ENCODE data around the gene ITGA1.

The ITGA1 gene

DNA sequence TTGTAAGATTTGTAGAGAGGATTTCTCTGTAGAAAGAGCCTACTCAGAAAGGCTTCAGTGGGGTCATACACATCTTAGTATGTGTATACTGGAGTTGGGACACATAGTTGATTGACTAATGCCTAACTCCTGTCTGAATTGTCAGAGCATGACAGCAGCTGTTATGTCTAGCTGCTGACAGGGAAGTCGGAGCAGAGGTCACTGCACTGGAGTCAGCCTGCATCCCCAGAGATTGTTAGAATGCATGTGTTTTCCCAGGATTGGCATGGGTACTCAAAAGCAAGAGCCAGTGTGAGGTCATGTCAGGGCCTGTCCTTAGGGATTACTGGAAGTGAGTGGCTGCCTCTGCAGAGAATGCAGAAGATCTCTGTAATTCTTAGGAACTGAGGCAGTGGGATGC lies 82.7 kb downstream of the ITGA1 start:
- DNase-seq = no peak

DNA sequence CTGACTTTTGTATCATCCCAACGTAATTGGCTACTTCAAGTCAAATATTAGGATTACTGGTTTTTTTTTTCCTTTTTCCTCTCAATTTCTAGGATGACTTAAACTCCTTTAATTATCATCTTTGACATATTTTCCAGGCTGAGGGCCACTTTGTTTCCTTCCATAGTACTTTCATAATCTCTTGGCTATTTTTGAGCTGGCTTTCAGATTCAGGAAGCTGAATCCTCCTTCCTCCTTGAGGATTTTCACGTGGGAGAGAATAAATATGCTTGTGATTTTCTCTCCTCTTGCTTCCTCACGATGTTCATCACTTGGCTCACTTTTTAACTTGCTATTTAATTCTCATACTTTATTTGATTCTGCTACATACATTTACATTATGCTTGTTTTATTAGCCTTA lies 88.1 kb downstream of the ITGA1 start:
- no peak for DNase-seq

DNA sequence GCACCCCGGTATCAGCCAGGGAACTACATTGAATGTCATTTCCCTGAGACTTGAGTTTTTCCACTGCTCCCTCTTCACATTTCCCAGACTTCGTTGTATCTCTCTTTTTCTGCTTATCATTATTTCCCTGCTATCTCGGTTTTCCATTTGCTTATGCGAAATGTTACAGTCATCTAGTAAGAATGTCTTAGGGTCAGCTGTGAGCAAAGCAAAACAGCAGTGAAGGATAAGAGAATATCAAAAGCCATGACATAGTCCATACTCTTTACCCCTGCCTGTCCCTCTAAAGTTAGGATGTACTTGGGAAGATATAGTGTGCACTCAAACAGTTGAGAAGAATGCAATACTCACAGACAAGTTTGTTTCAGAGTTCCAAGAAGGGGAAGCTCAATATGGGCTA lies 88.7 kb downstream of the ITGA1 start:
- DNase-seq = no peak

DNA sequence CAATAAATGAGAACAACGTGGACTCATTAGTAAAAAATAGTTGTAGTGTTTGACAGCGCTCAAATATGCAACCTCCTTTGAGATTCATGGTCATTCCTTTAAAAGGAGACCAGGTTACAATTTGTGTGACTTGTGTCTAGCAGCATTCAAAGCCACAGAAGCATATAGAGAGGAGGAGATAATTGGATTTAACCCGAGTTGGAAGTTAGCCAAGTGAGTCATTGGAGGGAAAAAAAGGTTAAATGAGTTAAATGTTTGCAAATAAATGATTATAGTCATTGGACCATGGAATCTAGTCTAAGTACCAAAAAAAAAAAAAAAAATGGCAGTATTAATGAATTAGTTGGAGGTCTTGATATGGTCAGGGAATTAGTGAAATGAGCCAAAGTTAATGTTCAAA lies 90.9 kb downstream of the ITGA1 start:
- peak; percentile 63 for DNase-seq

DNA sequence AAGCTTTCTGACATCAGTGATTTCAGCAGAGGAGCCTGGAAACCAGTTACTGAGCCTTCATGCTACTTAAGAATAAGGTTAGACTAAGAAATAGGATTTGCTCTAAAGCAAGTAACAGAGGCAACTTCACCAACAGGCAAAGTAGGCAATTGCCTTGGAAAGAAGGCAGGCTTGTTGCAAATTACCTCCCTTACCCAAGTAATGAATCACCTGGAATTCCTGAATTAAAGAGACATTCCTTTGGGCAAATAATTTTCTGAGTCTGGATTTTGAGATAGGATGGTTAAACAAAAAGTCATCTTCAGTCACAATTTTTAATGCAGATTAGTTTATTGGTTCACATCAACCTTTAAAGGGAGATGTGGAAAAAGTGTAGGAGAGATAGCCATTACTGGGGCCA lies 92.8 kb downstream of the ITGA1 start:
- DNase-seq = no peak

DNA sequence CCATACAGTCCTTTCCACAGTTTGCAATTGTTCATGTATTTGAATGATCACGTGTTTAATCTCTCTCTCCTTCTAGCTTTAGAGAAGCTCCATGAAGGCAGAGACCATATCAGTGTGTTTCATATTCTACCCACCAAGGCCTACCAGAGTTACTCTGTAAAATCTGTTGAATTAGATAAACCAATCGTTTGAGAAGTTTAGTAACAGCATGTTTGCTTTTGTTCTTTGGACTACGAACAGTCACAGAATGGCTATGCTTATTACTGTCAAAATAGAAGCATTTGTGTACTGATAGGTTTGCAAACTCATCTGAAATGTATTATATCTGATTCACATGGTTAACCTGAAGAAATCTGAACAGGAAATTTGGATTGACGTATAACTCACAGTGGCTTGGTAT lies 93.8 kb downstream of the ITGA1 start:
- no peak for DNase-seq

DNA sequence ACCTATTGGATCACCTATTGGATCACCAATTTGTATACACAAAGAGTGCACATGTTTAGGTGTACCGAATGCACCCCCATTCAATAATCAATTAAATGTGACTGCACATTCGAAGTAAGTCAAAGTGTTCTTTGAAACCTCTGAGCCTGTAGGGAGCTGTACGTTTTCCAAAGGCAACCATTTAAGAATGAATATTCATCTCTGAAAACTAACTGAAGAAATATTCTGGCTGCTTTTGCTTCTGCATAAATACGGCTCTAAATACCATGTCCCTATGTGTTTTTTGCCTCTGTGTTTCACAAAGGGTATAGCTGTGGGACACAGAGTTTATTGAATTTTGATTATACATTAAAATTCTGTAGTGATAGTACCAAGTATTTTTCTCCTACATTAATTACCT lies 95.4 kb downstream of the ITGA1 start:
- DNase-seq = no peak

DNA sequence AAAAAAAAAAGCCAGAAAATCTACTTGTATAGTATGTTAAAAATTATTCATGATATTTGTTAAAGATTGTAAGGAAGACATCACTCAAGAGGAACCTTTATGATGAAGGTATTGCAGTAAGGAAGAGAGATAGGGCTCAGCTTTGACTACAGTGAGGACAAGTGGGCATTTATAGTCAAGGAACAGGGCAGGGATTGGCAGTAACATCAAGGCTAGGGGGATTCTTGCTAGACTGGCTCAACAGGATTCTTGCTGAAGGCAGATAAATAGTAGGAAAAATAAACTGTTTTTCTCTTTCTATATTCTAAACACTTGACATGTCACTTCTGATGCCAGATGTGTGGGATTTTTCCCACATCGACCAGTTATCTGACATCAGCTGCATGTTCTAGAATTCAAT lies 96.7 kb downstream of the ITGA1 start:
- DNase-seq = no peak

DNA sequence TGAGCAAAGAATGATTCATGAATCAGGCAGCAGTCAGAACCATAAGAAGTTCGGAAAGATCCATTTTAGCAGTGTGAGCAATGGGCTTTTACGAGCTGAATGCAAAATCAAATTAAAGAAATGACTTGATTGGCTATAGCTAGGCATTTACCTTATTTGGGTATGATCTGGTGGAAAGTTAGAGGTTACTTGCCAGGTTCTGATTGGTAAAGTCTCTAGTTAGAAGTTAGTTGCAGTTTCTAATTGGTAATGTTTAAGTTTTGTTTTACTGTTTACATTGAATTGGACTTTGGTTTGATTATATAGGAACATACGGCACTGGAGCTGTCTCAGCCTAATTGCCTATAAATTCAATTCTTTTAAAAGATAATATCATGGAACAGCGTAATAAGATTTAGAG lies 97.9 kb downstream of the ITGA1 start:
- no peak for DNase-seq

DNA sequence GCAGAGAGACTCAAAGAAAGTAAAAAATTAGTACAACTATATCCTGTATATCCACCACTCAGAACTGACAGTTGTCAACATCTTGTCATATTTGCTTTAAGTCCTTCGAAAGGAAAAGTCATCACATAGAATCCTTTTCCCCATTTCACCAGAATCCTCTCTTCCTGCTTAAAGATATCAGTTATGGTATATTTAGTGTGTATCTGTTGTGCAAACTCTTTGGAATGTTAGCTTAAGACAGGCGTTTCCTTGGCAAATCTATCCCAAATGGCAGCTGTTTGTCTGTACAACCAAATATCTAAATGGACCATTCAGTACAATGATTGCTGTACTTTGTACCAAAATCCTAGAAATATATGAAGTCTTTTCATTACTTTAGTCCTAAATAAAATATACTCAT lies 98.5 kb downstream of the ITGA1 start:
- no peak for DNase-seq

DNA sequence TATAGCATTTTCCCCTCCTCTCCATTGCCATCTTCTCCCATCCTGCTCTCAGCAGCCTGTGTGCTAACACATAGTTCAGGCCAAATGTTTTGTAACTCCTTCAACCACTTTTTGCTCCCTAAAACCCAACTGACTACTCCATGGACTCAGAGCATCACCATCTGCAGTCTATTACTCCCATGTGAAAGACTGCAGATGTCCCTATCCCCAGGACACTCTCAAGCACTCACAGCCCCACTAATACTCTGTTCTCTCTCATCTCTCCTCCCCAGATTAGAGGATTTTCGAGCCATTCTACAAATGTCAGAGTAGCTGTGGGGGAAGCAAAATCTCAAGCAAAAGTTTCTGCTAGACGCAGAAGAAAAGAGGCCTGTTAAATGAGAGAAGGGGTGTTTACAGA lies 99.3 kb downstream of the ITGA1 start:
- DNase-seq = no peak

DNA sequence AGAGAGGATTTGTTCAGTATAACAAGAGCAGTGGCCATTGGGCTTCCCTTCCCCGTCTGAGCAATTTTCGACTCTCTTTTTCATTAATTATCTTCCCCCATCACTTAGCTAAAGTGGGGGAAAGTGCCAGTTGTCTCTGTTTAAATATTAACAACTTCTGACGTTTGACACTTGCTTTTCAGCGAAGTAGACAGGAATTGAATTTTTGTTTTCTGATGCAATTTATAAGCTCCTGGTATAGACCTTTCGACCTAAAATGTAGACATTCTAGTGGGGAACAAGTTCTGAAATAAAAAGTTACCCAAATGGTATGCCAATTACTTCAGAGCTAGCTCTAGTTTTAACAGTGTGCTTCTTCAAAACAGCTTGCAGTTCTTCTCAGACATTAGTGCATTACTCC lies 100.6 kb downstream of the ITGA1 start:
- DNase-seq = no peak

DNA sequence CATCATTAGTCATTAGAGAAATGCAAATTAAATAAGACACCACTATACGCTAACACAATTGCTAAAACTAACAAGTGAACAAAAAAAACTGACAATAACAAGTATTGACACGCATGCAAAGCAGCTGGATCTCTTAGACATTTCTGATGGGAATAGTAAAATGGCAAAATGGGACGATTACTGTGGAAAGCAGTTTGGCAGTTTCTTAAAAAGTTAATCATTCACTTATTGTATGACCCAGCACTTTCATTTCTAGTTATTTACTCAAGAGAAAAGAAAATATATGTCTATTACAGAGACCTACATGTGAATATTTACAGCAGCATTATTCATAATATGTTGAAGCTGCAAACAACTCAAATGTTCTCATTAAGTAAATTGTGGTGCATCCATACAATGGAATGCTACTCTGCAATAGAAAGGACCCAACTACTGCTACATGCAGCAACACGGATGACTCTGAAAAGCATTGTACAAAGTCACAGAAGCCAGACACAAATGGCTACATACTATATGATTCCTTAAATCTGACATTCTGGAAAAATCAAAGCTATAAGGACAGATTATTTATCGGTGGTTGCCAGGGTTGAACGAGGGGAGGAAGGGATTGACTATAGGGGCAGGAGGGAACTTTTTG lies 104.6 kb downstream of the ITGA1 start:
- no peak for DNase-seq

DNA sequence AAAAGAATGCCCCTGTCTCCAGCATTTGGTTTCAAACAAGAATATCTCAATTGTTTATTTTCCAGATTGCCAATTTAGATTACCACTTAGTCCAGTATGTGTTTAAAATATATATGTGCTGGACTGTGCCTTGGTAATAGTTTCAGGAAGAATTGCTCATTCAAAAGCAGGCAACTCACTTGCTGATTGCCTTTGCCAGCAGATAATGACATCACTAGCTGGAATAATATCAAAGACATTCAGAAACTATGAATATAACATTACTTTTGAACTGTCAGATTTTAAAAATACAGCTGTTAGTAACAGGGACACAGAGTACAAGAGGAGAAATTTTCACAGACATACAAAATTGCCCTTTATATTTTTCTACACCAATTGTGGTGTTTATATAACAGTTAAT lies 105.4 kb downstream of the ITGA1 start:
- DNase-seq = peak; percentile 61

DNA sequence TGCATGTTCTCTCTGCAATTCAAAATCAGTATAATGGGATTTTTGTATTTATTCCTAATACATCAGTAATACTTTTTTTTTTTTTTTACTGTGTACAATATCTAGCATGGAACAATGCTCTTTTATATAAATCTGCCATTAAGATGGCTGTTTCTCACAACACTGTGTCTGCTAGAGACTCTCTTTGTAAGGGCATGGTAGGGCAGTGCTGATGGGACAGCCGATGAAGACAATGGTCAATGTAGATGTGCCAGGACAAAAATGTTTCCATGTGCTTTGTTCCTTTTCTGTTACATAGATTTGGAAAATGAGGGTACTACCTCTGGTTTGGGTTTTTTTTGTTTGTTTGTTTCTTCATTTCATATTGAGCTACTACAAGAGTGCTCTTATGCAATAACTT lies 106.1 kb downstream of the ITGA1 start:
- no peak for DNase-seq

DNA sequence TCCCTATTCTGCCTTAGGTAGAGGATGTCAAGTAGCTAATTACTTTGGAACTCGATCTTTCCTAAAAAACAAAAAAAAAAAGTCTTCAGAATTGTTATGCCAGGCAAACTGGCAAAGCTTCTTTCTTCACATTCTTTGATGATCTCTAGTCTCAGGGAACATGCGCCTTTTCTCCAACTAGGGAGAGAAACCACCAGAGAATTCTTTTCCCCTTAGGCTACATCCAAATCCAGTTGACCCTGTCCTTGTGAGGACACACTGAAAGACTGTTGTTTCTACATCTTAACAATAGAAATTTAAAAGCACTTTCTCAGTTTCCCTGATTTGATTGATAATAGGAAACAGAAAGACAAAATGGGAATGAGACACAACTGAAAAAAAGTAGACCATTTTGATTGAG lies 106.7 kb downstream of the ITGA1 start:
- DNase-seq = no peak

DNA sequence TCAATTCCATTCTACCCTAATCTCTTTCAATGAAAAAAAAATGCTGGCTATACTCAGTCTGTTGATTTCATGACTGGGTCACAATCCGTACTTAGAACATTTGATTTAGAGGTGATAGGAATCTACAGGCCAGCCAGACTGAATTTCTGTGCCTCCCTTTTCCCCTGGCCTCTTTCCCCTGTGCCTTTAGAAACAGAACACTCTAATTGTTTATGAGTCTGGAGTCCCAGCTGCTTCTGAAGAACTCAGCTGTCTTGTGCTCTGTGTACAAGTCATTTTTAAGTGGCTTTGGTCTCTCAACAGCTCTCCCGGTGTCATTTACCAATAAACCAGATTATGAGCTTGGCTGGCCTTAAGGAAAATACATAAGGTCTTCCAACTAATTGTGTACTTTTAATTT lies 107.4 kb downstream of the ITGA1 start:
- no peak for DNase-seq

DNA sequence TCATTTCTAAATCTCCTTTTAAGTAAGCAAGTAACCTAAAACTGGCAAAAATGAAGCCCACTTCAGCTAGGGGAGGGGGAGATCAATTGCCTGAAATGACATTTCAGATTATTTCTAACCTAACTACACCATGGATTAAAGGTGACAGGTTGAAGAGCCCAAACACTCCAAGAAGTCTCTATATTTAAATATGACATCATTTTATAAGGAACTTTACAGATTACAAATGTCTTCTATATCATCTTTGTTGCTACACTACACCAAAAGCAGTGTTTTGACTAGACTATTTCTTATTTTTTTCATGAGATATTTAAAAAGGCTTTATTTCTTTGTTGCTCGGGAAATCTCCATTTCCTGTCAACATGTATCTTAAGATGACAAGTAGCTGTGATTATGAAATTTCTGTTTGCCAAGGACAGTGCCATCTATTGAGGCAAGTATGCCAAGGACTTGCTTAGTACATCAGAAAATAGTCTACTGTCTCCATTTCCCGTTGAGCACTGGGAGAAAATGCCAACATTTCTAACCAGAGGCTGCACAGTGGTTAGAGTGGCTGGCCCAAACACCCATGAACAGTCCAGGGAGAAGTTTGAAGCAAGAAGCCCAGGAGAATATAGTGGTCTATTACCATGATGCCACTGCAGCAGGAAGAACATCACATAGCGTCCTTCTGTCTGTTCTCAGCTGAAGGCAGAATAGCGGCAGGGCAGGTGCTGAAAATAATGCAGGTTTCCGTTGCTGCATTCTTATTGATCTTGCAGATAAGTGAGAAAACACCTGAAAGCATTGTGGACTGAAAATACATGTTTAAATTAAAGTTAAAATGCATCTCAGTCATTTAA lies 108.1 kb downstream of the ITGA1 start:
- no peak for DNase-seq

DNA sequence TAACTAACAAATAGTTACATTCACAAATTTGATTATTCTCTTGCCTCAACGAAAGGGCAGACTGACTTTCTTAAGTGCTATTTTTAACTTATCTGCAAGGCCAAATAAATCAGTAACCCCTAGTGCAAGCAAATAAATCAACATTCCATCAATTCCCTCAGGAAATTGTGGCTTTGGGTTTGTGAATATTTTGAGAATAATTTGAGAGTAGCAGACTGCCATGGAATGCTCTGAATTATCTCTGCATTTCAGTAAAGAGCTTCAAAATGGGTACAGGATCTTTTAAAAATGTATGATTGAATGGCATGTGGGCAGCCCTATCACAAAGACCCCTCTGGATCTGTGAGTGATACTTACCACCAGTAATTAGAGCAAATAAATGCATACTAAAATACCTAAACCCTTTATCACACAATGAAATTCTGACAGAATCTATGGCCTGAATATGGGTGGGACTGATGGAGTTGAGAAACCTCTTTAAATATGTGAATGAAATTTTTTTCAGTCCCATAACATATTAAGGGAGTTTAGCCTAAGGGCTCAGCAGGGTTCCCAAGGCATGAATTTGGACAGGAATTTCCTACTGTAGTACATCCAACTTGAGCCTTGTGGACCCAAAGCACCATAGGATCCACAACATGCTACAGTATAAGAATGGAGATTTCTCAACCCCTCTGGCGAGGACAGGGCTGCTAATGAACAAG lies 109.0 kb downstream of the ITGA1 start:
- peak; percentile 52 for DNase-seq

DNA sequence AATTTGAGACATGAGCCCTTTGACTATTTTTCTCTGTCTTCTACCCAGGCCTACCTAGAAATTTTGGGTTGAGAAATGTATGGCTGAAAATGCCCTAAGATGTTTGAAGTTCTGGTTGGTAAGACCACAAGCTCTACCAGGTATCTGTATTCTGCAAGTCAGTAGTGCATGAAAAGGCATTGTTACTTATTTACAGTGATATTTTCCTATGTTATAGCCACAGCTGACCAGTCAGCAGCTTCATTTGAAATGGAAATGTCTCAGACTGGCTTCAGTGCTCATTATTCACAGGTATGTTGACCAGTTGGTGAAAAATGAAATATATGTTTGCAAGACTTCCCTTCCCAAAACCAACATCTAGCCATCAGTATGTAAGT lies 109.5 kb downstream of the ITGA1 start:
- DNase-seq = no peak

DNA sequence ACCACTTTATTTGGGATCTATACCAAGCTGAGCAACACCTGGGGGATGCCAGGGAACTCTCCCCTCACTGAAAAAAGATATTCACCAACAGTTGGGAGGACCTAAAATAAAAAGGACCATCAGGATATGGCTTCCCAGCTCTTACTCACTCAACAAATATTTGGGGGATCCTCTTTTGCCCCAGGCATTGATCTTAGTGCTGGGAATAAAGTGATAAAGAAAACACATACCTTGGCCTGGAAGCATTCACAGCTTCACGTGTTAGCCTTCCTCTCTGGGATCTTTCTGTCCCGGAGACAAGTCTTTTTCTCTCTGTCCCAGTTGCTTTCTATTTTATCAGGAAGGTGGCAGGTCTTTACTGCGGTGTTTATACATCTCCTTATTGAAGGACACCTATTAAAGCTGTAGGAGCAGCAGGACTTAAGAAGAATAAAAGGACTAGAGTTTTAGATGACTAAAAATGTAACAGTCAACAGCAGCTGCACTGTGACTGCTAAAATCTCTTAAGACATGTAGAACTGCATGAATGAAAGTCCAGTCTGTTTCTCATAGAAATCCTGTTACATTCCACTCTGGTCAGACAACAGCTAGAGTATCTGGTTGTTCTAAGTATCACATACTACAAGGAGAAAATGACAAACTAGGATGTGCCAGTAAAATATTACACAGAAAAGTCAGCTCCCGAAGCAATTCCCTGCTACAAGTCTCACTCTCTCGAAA lies 111.4 kb downstream of the ITGA1 start:
- peak; percentile 68 for DNase-seq

DNA sequence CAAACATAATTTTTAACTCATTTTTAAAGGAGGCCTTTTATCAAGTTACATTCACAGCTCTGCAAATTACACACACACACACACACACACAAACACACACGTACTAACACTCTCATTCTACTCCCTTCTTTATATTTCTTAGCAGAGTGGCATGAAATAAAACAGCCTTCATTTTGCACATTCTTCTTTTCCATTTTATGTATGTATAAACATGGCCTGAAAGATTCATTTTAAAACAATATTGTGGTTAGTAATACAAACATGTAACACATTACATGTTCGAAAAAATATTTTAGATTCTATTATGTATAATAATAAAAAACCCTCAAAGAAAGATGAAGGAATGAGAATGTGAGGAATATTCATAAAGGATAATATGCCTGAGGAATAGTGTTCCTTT lies 115.4 kb downstream of the ITGA1 start:
- no peak for DNase-seq

DNA sequence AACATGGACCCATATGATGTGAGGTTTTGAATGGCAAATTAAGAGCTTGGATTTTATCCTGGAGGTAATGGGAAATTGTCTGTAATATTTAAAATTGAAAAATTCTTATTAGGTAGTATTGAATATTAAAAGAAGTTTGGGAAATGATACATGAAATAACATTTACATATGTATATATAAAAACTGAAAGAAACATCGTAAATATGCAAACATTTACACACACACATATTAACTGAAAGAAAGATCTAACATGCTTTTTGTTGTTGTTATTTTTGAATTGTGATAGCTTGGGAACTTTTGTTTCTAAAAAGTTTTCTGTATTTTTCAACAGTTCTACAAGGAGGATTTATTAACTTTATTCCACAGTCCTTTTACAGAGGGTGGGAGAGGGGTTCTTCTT lies 118.6 kb downstream of the ITGA1 start:
- no peak for DNase-seq

DNA sequence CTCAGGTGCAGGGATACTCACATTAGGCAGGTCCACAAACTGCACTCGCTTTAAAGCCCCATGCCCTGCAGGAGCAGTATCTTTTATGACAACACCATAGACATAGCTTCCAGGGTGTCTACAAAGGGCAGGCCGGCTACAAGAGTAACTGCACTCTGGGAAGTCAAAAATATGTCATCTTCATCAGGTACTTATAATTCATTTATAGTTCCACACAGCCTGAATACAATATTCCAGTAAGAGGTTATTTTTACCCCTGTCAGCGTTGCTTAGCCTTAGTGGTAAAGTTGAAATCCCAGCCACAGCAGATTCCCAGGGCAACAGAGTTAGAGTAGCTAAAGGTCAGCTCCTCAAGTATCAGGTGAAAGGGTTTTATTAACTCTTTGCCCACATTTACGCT lies 119.1 kb downstream of the ITGA1 start:
- no peak for DNase-seq
